ENCODE data around the gene MTMR1. TPM values are rescaled to one million over a fixed set of nuclear protein-coding genes. Genes with fewer than 3 reads are reported as not detected.

MTMR1 gene
- total RNA-seq, 1 experiment from 2014 or later = 15.6 TPM

- TF ChIP-seq PRDM15 (CRISPR knock-in tag; IDR thresholded peaks at IDR 0.05) = no peak
- TF ChIP-seq HMGA2 (CRISPR knock-in tag; IDR thresholded peaks at IDR 0.05) = no peak
- no peak for TF ChIP-seq NR1H2 (CRISPR knock-in tag; IDR thresholded peaks at IDR 0.05)
- TF ChIP-seq ZBTB43 (CRISPR knock-in tag; IDR thresholded peaks at IDR 0.05) = no peak
- no peak for TF ChIP-seq CREB1 (CRISPR knock-in tag; IDR thresholded peaks at IDR 0.05)
- TF ChIP-seq ZNF396 (CRISPR knock-in tag; IDR thresholded peaks at IDR 0.05; ENCODE audit: borderline replicate concordance) = no peak
- TF ChIP-seq ARID4B (CRISPR knock-in tag; IDR thresholded peaks at IDR 0.05; ENCODE audit: borderline replicate concordance) = no peak
- no peak for TF ChIP-seq TP53 (CRISPR knock-in tag; IDR thresholded peaks at IDR 0.05)
- no peak for TF ChIP-seq AR (CRISPR knock-in tag; IDR thresholded peaks at IDR 0.05)
- TF ChIP-seq SOX15 (CRISPR knock-in tag; IDR thresholded peaks at IDR 0.05) = no peak
- TF ChIP-seq STAT6 (CRISPR knock-in tag; conservative IDR thresholded peaks at IDR 0.05; ENCODE audit: low read depth) = no peak
- TF ChIP-seq GTF2I (CRISPR knock-in tag; conservative IDR thresholded peaks at IDR 0.05) = no peak
- TF ChIP-seq ZNF121 (CRISPR knock-in tag; IDR thresholded peaks at IDR 0.05) = no peak
These were observed 37.4 kb upstream of the MTMR1 start (continued) for GRCh38 chrX:150655788-150656187.

Measured in WTC11 (cell line).